GM19239 (cell line): ENCODE data around the gene ADCYAP1R1.

Experiments
- DNase-seq: peaks from one replicate; pipeline ENCODE4 v3.0.0; 2011; ENCODE audit warnings: low spot score; ENCODE audit not compliant: insufficient read length
- FAIRE-seq: peaks from 2 replicates; lab custom pipeline; 2011; peaks lifted over from hg19 to GRCh38; lab: Jason Lieb, UNC

The ADCYAP1R1 gene

DNA sequence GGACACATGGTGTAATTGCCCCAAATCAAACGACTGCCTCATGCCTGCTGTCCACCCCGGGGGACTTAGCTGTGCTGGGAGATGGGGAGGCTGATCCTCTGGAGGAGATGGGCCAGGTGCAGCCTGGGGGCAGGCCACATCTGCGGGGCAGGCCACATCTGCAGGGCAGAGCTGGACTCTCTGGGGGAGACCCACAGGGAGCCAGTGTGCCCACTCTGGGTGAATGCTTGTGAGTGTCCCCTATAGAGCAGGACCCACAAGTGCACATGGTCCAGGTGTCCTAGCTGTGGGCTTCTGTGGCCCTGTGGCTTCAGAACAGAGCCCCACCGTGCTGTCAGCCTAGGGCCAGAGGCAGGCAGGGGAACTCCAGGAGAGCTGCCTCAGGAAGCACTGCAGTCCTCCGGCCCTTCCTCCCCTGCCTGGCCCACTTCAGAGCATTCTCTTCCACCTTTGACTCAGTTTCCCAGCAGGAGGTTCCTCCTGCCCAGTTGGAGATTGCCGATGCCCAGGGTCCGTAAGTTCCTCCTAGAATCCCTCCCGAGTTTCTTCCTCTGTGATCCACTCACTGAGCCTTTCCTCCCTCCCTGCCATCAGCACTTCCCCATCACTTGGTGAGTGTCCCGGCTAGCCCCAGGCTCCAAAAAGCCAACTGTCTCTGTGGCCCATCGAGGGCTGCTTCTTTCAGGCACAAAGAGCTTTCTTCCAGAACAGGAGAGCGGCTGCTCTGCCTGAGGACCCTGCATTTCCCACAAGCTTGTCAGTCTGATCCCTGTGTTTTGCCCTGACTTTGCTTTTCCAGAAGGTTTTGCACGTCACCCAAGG lies 50.3 kb downstream of the ADCYAP1R1 start:
- FAIRE-seq: no peak
- DNase-seq: no peak

GRCh38 chr7:31102973-31103850 lies 51.1 kb downstream of the ADCYAP1R1 start:
- DNase-seq: no peak
- no peak for FAIRE-seq

DNA sequence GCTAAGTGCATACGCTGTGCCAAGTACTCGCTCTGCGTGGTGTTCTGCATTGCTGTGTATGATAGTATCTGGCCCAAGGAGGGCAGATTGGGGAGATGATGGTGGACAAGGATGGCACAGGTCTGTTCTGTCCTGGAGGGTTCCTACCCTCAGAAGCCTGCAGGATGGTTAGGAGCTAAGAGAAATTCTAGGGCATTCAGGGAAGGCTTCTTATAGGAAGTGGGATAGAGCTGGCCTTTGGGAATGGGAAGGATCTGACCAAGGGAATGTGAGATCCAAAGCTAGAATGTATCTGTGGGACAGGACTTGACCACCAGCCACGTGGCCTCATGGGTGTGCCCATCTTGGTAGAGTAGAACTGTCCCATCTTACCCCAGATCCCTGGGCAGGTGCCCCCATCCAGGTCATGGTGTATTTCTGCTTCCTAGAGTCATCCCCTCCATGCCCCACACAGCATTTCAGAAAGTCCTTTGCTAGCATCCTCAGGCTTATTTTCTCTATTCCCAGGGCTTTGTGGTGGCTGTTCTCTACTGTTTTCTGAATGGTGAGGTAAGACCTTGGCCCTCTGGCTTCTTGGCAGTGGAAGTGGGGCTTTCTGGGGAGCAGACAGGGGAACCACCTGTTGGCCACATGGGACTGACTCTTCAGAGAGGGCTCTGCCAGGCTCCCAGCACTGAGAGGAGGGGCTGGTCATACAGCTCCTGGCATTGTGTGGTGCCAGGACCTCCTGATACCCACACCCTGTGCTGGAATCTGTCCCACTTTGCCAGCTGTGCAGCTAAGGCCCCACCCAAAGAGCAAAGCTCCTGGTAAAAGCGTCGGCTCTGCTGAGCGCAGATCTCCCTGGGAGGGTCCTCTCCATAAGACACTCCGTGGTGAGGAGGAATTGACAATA lies 52.5 kb downstream of the ADCYAP1R1 start:
- no peak for FAIRE-seq
- no peak for DNase-seq

- FAIRE-seq (no peak), DNase-seq (no peak)
These were observed 53.3 kb downstream of the ADCYAP1R1 start for GRCh38 chr7:31105256-31105950.

GRCh38 chr7:31106303-31107105 lies 54.4 kb downstream of the ADCYAP1R1 start:
- no peak for FAIRE-seq
- no peak for DNase-seq

- FAIRE-seq (no peak), DNase-seq (no peak)
These were observed 55.3 kb downstream of the ADCYAP1R1 start for GRCh38 chr7:31107106-31108090.

GRCh38 chr7:31108097-31108657 lies 56.1 kb downstream of the ADCYAP1R1 start:
- no peak for FAIRE-seq

GRCh38 chr7:31109751-31110150 lies 57.6 kb downstream of the ADCYAP1R1 start:
- no peak for DNase-seq

More at GRCh38 chr7:31108097-31108657, 56.1 kb downstream of the ADCYAP1R1 start:
- DNase-seq: no peak

GRCh38 chr7:31110331-31111108 lies 58.4 kb downstream of the ADCYAP1R1 start:
- no peak for DNase-seq
- no peak for FAIRE-seq

More at GRCh38 chr7:31109751-31110150, 57.6 kb downstream of the ADCYAP1R1 start:
- FAIRE-seq: no peak

GRCh38 chr7:31111109-31111451 lies 59.0 kb downstream of the ADCYAP1R1 start:
- DNase-seq: no peak
- FAIRE-seq: no peak

DNA sequence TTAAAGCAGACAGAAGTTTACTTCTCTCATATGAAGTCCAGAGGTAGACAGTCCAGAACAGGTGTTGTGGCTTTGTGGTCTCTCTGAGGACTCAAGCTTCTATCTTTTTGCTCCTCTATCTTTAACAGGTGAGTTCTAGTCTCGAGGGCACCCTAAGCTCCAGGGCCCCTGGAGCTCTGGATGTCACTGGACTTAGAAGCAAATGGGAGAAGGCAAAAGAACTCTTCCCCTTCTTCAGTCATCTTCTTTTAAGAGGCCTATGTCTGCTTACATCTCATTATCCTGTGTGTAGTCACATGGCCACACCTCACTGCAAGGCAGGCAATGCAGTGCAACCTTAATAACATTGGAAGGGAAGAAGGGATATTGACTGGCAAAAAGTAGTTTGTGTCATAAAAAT lies 61.6 kb downstream of the ADCYAP1R1 start:
- FAIRE-seq (no peak), DNase-seq (no peak)

DNA sequence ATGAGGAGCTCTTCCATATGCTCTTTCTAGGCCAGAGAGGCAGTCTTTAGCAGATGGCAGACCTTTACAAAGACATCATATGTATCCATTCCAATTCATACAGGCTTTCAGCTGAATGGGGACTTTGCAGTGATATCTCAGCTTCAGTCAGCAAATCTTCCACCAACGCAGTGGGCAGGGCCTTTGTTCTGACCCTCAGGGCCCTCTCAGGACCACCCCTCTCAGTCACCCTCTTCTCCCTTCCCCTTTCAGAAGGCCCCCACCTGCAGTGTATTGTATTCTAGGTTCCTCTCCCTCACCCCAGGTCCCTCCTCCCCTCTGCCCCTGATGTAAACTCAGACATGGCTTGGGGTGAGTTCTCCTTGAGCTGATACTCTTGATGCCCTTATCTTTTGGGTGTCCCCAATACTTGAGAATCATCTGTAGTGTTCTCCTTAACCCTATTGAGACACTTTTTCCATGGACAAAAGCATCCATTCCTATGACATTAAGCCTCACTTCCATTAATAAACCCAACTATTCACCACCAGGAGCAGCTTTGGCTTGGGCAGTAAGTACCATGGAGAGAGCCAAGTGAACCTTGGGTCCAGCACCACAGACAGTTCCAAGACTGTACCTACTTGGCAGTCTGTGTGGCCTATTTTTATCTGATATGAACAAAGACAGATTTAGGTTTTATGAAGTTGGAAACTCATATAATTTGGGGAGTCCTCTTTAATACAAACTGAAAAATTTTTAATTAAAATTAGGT lies 62.7 kb downstream of the ADCYAP1R1 start:
- DNase-seq (no peak), FAIRE-seq (no peak)

GRCh38 chr7:31116615-31117014 lies 64.5 kb downstream of the ADCYAP1R1 start:
- FAIRE-seq (no peak), DNase-seq (no peak)

GRCh38 chr7:31119249-31119648 lies 67.1 kb downstream of the ADCYAP1R1 start:
- FAIRE-seq (no peak), DNase-seq (no peak)

DNA sequence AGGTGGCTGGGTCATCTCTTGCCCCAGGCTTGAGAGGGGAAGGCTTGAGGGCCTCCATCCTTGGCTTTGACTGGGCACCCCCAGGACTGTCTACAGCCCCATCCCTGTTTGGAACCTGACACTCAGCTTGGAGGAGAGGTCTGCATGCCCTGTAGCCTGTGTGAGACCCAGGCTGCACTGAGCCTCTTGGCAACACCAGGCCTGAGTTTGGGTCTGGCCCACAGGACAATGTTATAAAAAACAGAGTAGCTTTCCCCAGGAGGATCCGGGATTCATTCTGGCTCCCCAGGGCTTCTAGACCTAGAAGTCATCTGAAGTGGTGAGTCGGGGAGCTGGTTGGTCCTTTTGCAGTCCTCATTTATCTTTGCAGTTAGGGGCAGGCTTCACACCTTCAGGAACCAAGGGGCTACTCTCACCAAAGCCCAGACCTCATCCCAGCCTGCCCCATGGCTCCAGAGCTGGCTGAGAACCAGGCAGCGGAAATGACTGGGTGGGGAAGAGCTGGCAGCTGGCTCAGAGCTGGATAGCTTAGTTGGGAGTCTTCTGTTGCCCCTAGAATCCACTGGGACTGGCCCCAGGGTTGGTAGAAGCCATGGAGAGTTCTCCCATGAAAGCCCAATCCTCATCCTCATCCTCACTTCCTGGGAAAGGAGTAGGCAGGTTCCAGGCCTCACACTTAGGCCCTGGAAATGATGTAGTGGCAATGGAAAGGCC lies 68.8 kb downstream of the ADCYAP1R1 start:
- no peak for DNase-seq
- FAIRE-seq: no peak
